ENCODE measurements around the gene VIT.

The VIT gene

DNA sequence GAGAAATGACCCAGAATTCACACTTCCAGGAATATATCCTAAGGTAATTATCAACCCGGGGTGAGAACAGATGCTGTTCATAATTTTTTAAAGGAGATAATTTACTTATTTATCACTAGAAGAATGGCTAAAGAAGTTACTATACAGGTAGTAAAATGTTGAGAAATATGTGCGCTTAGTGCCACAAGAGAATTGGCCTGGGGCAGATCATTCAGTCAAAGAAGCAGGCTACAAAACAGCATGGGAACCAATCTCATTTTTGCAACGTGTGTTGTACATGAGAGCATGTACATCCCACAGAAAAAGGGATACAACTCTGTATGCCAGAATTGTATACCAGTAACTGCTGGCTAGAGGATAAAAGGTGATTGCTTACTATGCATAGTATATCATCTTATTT, 75.2 kb downstream of the VIT start:
- DNase-seq, result no peak

GRCh38 chr2:36773947-36774346, 77.4 kb downstream of the VIT start:
- no peak for DNase-seq

GRCh38 chr2:36775261-36775660, 78.8 kb downstream of the VIT start:
- no peak for DNase-seq

- DNase-seq, result no peak
Measured at GRCh38 chr2:36775806-36776205, 79.3 kb downstream of the VIT start.

- DNase-seq, result no peak
Measured at GRCh38 chr2:36777272-36777671, 80.8 kb downstream of the VIT start.

GRCh38 chr2:36777788-36778187, 81.3 kb downstream of the VIT start:
- DNase-seq, result no peak

- no peak for DNase-seq
Measured at GRCh38 chr2:36779462-36779861, 83.0 kb downstream of the VIT start.

DNA sequence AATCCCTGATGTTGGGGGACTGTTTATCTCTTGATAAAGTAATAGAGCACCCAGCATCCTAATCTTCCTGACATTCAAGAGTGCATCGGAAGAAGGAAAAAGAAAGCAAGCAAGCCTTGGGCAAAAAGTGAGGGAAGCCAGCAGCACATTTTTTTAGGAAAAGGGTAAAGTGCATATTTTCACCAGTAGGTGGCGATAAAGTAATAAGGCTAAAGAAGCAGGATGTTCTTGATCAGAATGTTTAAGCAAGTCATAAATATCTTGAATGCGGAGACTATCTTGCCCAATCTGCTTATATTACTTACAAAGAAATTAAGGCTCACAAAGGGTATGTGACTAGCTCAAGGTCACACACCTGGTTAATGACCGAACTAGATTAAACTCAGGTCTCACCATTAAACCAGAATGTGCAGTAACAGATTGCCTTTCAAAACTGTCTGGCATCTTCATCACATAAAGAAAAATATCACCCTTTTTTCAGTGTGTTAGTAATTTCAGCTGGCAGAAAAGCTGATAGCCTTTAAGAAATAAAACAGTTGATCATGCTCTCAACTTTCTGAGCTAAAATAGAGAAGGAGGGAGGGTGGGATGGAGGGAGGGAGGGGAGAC, 83.8 kb downstream of the VIT start:
- DNase-seq, result no peak

DNA sequence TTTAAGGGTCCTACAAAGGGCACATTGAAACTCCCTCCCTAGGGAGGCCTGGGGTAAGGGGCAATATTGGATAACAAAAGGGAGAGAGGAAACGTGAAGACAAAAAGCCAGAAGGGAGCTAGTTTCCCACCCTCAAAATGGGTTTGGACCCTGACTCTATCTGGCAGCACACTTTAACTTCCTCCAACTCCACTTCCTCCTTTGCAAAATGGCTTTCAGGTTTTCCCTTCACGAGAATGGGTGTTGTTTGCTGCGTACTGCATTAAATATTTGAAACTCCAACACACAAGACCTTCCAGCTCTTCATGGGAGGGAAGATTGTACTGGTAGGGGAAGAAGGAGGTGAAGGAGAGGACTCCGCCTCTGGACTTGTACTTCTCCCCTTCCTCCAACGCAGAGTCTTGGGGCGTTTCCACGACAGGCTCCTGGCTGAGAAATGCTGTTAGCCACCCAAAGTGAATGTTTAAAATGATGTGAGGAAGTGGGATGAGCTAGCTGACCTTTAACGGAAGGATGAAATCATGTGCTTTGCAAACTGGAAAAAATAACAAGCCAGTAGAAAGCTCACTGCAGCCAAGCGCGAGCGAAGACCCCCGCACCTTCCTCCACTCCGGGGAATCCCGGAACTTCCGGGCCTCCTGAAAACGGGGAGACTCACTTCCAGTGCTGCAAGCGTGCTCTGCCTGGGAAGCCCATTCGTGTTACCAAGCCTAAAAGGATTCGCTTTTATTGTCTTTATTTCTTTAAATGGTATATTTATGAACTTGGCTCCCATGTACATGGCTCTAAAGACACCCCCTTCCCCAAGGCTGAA, 85.6 kb downstream of the VIT start:
- no peak for DNase-seq

- no peak for DNase-seq
Measured at GRCh38 chr2:36783246-36783645, 86.7 kb downstream of the VIT start.

GRCh38 chr2:36785179-36785795, 88.8 kb downstream of the VIT start:
- peak; percentile 33 for DNase-seq

DNA sequence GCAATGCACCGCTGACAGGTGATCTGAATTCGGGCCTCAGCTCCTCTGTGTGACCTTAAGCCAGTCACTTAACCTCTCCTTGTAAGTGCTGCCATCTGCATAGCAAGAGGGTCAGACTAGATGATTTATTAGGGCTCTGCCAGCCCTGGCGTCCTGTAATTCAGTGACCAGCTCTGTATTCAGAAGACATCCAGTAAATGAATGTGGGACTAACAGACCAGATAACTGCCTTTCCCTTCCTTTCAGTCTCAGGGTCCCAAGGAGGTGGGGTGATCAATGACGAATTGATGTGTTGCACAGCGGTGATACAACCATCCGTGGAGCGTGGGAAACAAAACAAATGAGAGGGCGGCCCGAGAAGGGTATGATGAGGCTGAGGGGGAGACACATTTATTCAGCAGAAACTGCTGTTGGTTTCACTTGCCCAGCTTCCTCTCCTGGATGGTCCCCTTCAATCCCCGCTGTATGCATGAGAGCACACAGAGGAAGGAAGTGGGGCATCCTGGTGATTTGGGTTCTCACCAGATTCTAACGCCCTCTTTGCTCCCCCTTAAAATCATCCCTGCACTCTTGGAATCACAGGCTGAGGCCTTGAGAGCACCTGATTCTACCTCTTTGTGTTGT, 92.8 kb downstream of the VIT start:
- DNase-seq, result no peak

- DNase-seq, result no peak
Measured at GRCh38 chr2:36792951-36793350, 96.4 kb downstream of the VIT start.

- DNase-seq, result no peak
Measured at GRCh38 chr2:36797324-36798070, 101.0 kb downstream of the VIT start.

- no peak for DNase-seq
Measured at GRCh38 chr2:36798724-36799123, 102.2 kb downstream of the VIT start.

- DNase-seq, result no peak
Measured at GRCh38 chr2:36800381-36800780, 103.9 kb downstream of the VIT start.

DNA sequence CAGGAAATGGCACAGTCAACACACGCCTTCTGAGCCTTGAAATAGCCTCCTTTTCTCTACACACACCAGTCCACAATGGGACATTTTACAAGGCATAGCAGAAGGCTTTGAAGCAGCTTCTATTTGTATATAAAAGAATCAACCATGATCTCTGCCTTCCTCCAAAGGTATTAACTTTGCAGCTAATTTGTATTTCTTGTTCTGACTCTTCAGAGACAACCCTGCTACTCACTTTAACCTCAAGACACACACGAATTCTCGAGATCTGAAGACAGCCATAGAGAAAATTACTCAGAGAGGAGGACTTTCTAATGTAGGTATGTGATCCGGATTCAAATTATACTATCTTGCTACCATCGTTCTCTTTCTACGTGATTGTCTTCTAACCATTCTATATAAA, 104.6 kb downstream of the VIT start:
- DNase-seq, result no peak

DNA sequence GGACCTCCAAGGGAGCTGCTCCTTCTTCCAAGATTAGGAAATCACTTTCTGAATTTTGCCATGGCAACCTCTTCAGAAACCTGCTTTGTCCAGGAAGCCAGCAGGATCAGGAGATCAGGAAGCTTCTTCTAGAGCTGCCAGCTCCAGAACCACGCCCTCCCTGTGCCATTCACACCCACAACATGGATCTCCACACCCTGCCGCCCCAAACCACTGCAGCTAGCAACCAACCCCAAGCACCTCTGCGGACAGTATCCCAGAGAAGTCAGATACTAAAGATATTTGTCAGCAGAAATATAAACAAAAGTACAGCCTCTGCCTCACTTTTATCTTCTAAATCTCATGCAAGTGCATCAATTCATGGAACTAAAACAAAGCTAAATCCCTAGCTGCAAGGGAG, 106.4 kb downstream of the VIT start:
- DNase-seq, result no peak

GRCh38 chr2:36805635-36806224, 109.2 kb downstream of the VIT start:
- no peak for DNase-seq

GRCh38 chr2:36807223-36807886, 110.8 kb downstream of the VIT start:
- DNase-seq, result no peak

DNA sequence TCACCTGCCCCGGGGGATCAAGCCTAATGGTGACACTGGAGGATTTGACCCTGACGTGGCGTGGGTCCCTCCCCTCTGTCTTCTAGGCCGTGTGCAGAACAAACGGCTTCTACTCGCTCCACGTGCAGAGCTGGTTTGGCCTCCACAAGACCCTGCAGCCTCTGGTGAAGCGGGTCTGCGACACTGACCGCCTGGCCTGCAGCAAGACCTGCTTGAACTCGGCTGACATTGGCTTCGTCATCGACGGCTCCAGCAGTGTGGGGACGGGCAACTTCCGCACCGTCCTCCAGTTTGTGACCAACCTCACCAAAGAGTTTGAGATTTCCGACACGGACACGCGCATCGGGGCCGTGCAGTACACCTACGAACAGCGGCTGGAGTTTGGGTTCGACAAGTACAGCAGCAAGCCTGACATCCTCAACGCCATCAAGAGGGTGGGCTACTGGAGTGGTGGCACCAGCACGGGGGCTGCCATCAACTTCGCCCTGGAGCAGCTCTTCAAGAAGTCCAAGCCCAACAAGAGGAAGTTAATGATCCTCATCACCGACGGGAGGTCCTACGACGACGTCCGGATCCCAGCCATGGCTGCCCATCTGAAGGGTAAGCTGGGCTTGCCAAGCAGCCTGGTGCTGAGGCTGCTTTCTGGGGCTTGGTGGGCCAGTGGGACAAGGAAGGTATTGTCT, 112.0 kb downstream of the VIT start:
- DNase-seq, result no peak

GRCh38 chr2:36809069-36809445, 112.5 kb downstream of the VIT start:
- DNase-seq, result no peak
